Sigmoid colon (tissue), 7 donors: ENCODE data around the gene PDIA4. TPM values are rescaled to one million over a fixed set of nuclear protein-coding genes. Genes with fewer than 3 reads are reported as not detected.
A peak's percentile ranks its signal among the peaks of the same experiment; 100 is the strongest.

Experiments used
- DNase-seq: peaks from one replicate; pipeline ENCODE4 v3.0.0-alpha.2; 2019
- H3K27ac ChIP-seq, 4 donors: fragments of 200-600 bp; sonication (generic); one replicate each; pipeline ENCODE4 v1.5.1; 2016 to 2019; ENCODE audit warnings: mild to moderate bottlenecking in 1 of 4
- H3K27me3 ChIP-seq, 3 donors: fragments of 200-600 bp; sonication (generic); one replicate each; pipeline ENCODE4 v1.5.1; 2019; ENCODE audit warnings: mild to moderate bottlenecking in 1 of 3
- H3K36me3 ChIP-seq, 4 donors: fragments of 200-600 bp; sonication (generic); one replicate each; pipeline ENCODE4 v1.5.1; 2016 to 2019
- H3K4me1 ChIP-seq, 4 donors: fragments of 200-600 bp; sonication (generic); one replicate each; pipeline ENCODE4 v1.5.1; 2017 to 2019
- H3K4me3 ChIP-seq, 4 donors: fragments of 200-600 bp; sonication (generic); one replicate each; pipeline ENCODE4 v1.5.1; 2017 to 2019; ENCODE audit warnings: mild to moderate bottlenecking in 2 of 4, moderate library complexity in 1 of 4
- H3K9me3 ChIP-seq, 4 donors: fragments of 200-600 bp in 3 of 4; sonication (generic) in 3 of 4; one replicate each; pipeline versions ENCODE4 v1.5.1 to v1.6.1; 2013 to 2019
- CTCF ChIP-seq, 4 experiments: fragments of 450-650 bp in 3 of 4; fragments of 200-600 bp in 1 of 4; IDR thresholded peaks; one replicate each; pipeline ENCODE4 v1.5.1; 2016 to 2019; ENCODE audit warnings: antibody characterized with exemption in 4 of 4, mild to moderate bottlenecking in 3 of 4, moderate library complexity in 2 of 4
- EP300 ChIP-seq, 4 donors: sonication (generic); formaldehyde crosslinking; IDR thresholded peaks; one replicate each; pipeline ENCODE4 v1.6.1; 2017; ENCODE audit warnings: antibody characterized with exemption in 4 of 4
- POLR2A ChIP-seq, 2 donors: fragments of 450-650 bp; IDR thresholded peaks; one replicate each; pipeline ENCODE4 v1.6.1; 2016; ENCODE audit warnings: antibody characterized with exemption in 2 of 2, mild to moderate bottlenecking in 2 of 2, moderate library complexity in 2 of 2
- POLR2AphosphoS5 ChIP-seq, 4 donors: sonication (generic); formaldehyde crosslinking; IDR thresholded peaks; one replicate each; pipeline ENCODE4 v1.6.1; 2017; ENCODE audit warnings: antibody characterized with exemption in 4 of 4
- WGBS, 2 donors: extraction: QIAGEN DNeasy Blood & Tissue Kit; methylation state at CpG; one replicate each; pipeline ENCODE4 v1.1.7; 2013; 5-methylcytosine and 5-hydroxymethylcytosine counted together
- intact Hi-C: fragments of 100-400 bp; cut with DNase I; formaldehyde crosslinking; loops from one replicate; pipeline ENCODE4 v1.15.1; 2023
- polyA plus RNA-seq, 3 donors: library from polyadenylated mRNA; stranded (reverse); fragments of 200-250 nt; gene quantifications; one replicate each; pipeline ENCODE4 v1.2.3, GENCODE V29; 2013
- small RNA-seq, 3 donors: library from RNA; depleted of rRNA; stranded (forward); fragments of <200 nt; gene quantifications; one replicate each; pipeline ENCODE3, GENCODE V24; 2016
- total RNA-seq, 4 donors: library from RNA; depleted of rRNA; stranded (reverse); fragments of >200 nt; gene quantifications; one replicate each; pipeline ENCODE4 v1.1.0, GENCODE V29; 2016
- donor health status: healthy with polysubstance abuse.
- donor health status: Bipolar disorder and iron deficiency.
- donor health status: healthy.

The PDIA4 gene
- total and polyA plus RNA-seq, 7 donors, result 11.4 to 183 (median 40.9) TPM

- Histone ChIP-seq H3K9me3 (no peaks in the 10 kb centered on the region), H3K27ac (peak overlapping the region in 3 of 4 donors; percentile 69 to 75 (median 73)), H3K36me3 (no peaks in the 10 kb centered on the region), H3K4me3 (peak overlapping the region; percentile 39 to 60 (median 53)), H3K4me1 (peaks cover 0 to 18% (median 14%) of the 10 kb centered on the region in 4 donors), H3K27me3 (no peaks in the 10 kb centered on the region)
- DNase-seq, result no peak
- intact Hi-C loops, result loop anchor here (2.0 to 5.0 kb wide), 4 partner anchors 80 to 458 kb away; partner anchors contain the start of genes CUL1 and EZH2
- no peak for TF ChIP-seq POLR2AphosphoS5 (IDR thresholded peaks at IDR 0.05)
- WGBS, 2 donors, result 4 to 8% methylated on average over 5 of the region's 5 CpGs
Observed at GRCh38 chr7:148962440-148962822, 65.9 kb downstream of the PDIA4 start.

GRCh38 chr7:148959726-148960125 lies 68.6 kb downstream of the PDIA4 start:
- no peak for DNase-seq
- intact Hi-C loops, result loop anchor here (5.0 kb wide), 2 partner anchors 77 to 262 kb away; partner anchors contain the start of genes CUL1 and EZH2
- 88 to 89% methylated on average over 3 of the region's 3 CpGs for WGBS, 2 donors

GRCh38 chr7:148958061-148958460 lies 70.2 kb downstream of the PDIA4 start:
- peaks cover 0 to 4% (median 0%) of the 10 kb centered on the region in 4 donors for H3K4me1 ChIP-seq
- no peaks in the 10 kb centered on the region for H3K27me3 ChIP-seq
- TF ChIP-seq POLR2AphosphoS5 (IDR thresholded peaks at IDR 0.05), result no peak
- TF ChIP-seq CTCF (IDR thresholded peaks at IDR 0.05), result no peak
- TF ChIP-seq EP300 (IDR thresholded peaks at IDR 0.05), result no peak
- TF ChIP-seq POLR2A (IDR thresholded peaks at IDR 0.05), result no peak
- no peaks in the 10 kb centered on the region for H3K36me3 ChIP-seq
- H3K27ac ChIP-seq, result no peak overlapping the region
- H3K9me3 ChIP-seq, result no peaks in the 10 kb centered on the region
- intact Hi-C loops, result no loop called here
- no peak overlapping the region for H3K4me3 ChIP-seq
- 86 to 87% methylated on average over 9 of the region's 9 CpGs for WGBS, 2 donors
- no peak for DNase-seq

More at GRCh38 chr7:148959726-148960125, 68.6 kb downstream of the PDIA4 start:
- H3K4me1 ChIP-seq, result peaks cover 0 to 9% (median 8%) of the 10 kb centered on the region in 4 donors
- H3K27ac ChIP-seq, result no peak overlapping the region
- no peak overlapping the region for H3K4me3 ChIP-seq
- H3K36me3 ChIP-seq, result no peaks in the 10 kb centered on the region
- no peaks in the 10 kb centered on the region for H3K27me3 ChIP-seq
- H3K9me3 ChIP-seq, result no peaks in the 10 kb centered on the region
- no peak for TF ChIP-seq POLR2A (IDR thresholded peaks at IDR 0.05)
- TF ChIP-seq CTCF (IDR thresholded peaks at IDR 0.05), result no peak
- TF ChIP-seq POLR2AphosphoS5 (IDR thresholded peaks at IDR 0.05), result no peak
- no peak for TF ChIP-seq EP300 (IDR thresholded peaks at IDR 0.05)

- no peaks in the 10 kb centered on the region for H3K27me3 ChIP-seq
- DNase-seq, result no peak
- intact Hi-C loops, result no loop called here
- H3K4me3 ChIP-seq, result no peak overlapping the region
- no peaks in the 10 kb centered on the region for H3K36me3 ChIP-seq
- TF ChIP-seq POLR2A (IDR thresholded peaks at IDR 0.05) (no peak), POLR2AphosphoS5 (IDR thresholded peaks at IDR 0.05) (no peak), CTCF (IDR thresholded peaks at IDR 0.05) (no peak), EP300 (IDR thresholded peaks at IDR 0.05) (no peak)
- no peak overlapping the region for H3K27ac ChIP-seq
- no peaks in the 10 kb centered on the region for H3K4me1 ChIP-seq
- 91% methylated on average over 10 of the region's 10 CpGs for WGBS, 2 donors
- no peaks in the 10 kb centered on the region for H3K9me3 ChIP-seq
Observed at GRCh38 chr7:148954766-148955165, 73.5 kb downstream of the PDIA4 start.

- no peaks in the 10 kb centered on the region for H3K9me3 ChIP-seq
- no peak overlapping the region for H3K27ac ChIP-seq
- 72 to 87% methylated on average over 3 of the region's 3 CpGs for WGBS, 2 donors
- H3K27me3 ChIP-seq, result no peaks in the 10 kb centered on the region
- no peak overlapping the region for H3K4me3 ChIP-seq
- intact Hi-C loops, result no loop called here
- no peaks in the 10 kb centered on the region for H3K4me1 ChIP-seq
- H3K36me3 ChIP-seq, result no peaks in the 10 kb centered on the region
- DNase-seq, result no peak
- TF ChIP-seq EP300 (IDR thresholded peaks at IDR 0.05), result no peak
- TF ChIP-seq POLR2A (IDR thresholded peaks at IDR 0.05), result no peak
- TF ChIP-seq POLR2AphosphoS5 (IDR thresholded peaks at IDR 0.05), result no peak
- no peak for TF ChIP-seq CTCF (IDR thresholded peaks at IDR 0.05)
Observed at GRCh38 chr7:148953676-148954075, 74.6 kb downstream of the PDIA4 start.

Small RNA genes lying within 50 kb of the gene (small RNA-seq; reads per million reads assigned to genes)
- gene COX6B1P1 (0 reads per million in 3 donors), gene RNU6-650P (0 reads per million in 3 donors), gene RNY1 (561 to 710 (median 659) reads per million in 3 donors), gene RNY3 (19.9 to 98.4 (median 87.5) reads per million in 3 donors), gene RNY4 (1,609 to 1,921 (median 1,654) reads per million in 3 donors)

Other genes starting within 250 kb of the PDIA4 start
- gene EZH2, start 144.2 kb downstream of the PDIA4 start, total RNA-seq, result 1 to 10 TPM in 2 of 4 donors, under 1 TPM in 2; 0.71 to 1.9 (median 1.1) TPM
- gene EZH2, start 144.2 kb downstream of the PDIA4 start, polyA plus RNA-seq, result 10 to 100 TPM in 1 of 3 donors, 1 to 10 TPM in 2; 4.2 to 14.6 (median 5.1) TPM
- 1 to 10 TPM; 3.0 to 6.9 (median 3.9) TPM for gene ZNF786, start 62.2 kb upstream of the PDIA4 start, total RNA-seq
- 1 to 10 TPM in 2 of 3 donors, under 1 TPM in 1; 0.60 to 4.6 (median 1.2) TPM for gene ZNF786, start 62.2 kb upstream of the PDIA4 start, polyA plus RNA-seq
- 1 to 10 TPM; 2.9 to 4.9 (median 3.6) TPM for gene ZNF425, start 97.8 kb upstream of the PDIA4 start, total RNA-seq
- gene ZNF425, start 97.8 kb upstream of the PDIA4 start, polyA plus RNA-seq, result under 1 TPM; 0.60 to 0.85 (median 0.69) TPM
- 10 to 100 TPM; 13.0 to 19.7 (median 18.4) TPM for gene ZNF398, start 118.9 kb upstream of the PDIA4 start, total RNA-seq
- gene ZNF398, start 118.9 kb upstream of the PDIA4 start, polyA plus RNA-seq, result 1 to 10 TPM; 2.4 to 5.3 (median 2.5) TPM
- gene ZNF282, start 167.0 kb upstream of the PDIA4 start, total RNA-seq, result 10 to 100 TPM; 11.8 to 24.9 (median 13.9) TPM
- 10 to 100 TPM in 1 of 3 donors, 1 to 10 TPM in 2; 6.9 to 17.6 (median 7.2) TPM for gene ZNF282, start 167.0 kb upstream of the PDIA4 start, polyA plus RNA-seq
- 10 to 100 TPM in 1 of 4 donors, 1 to 10 TPM in 3; 4.1 to 13.6 (median 5.7) TPM for gene ZNF212, start 211.1 kb upstream of the PDIA4 start, total RNA-seq
- gene ZNF212, start 211.1 kb upstream of the PDIA4 start, polyA plus RNA-seq, result 1 to 10 TPM; 4.4 to 9.0 (median 6.0) TPM
- gene ZNF783, start 233.7 kb upstream of the PDIA4 start, total RNA-seq, result 10 to 100 TPM in 3 of 4 donors, 1 to 10 TPM in 1; 8.4 to 15.2 (median 11.3) TPM
- gene ZNF783, start 233.7 kb upstream of the PDIA4 start, polyA plus RNA-seq, result 1 to 10 TPM; 1.2 to 9.4 (median 2.4) TPM